GM20000 (cell line): ENCODE measurements around the gene RBCK1.
"Not testable (repeated sequence)": the region's sequence is repeated elsewhere in the genome, so short reads cannot be mapped to it uniquely, and the experiment has no call there.

Source experiments
- DNase-seq: peaks from one replicate; pipeline ENCODE4 v3.0.0; 2012; ENCODE audit warnings: low spot score
- TF ChIP-seq, protein P1 (sequence below): IDR thresholded peaks from 2 replicates; pipeline ENCODE4 v1.5.1; 2012; ENCODE audit warnings: mild to moderate bottlenecking, control low read depth; ENCODE audit errors: extremely low read depth, missing control alignments

The RBCK1 gene

GRCh38 chr20:380763-381580 is 27.1 kb upstream of the RBCK1 start:
- peak; percentile 78 for DNase-seq
- TF ChIP-seq, protein P1, sequence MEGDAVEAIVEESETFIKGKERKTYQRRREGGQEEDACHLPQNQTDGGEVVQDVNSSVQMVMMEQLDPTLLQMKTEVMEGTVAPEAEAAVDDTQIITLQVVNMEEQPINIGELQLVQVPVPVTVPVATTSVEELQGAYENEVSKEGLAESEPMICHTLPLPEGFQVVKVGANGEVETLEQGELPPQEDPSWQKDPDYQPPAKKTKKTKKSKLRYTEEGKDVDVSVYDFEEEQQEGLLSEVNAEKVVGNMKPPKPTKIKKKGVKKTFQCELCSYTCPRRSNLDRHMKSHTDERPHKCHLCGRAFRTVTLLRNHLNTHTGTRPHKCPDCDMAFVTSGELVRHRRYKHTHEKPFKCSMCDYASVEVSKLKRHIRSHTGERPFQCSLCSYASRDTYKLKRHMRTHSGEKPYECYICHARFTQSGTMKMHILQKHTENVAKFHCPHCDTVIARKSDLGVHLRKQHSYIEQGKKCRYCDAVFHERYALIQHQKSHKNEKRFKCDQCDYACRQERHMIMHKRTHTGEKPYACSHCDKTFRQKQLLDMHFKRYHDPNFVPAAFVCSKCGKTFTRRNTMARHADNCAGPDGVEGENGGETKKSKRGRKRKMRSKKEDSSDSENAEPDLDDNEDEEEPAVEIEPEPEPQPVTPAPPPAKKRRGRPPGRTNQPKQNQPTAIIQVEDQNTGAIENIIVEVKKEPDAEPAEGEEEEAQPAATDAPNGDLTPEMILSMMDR: peak; percentile 9

GRCh38 chr20:381581-382290 is 26.4 kb upstream of the RBCK1 start:
- TF ChIP-seq, protein P1: no peak
- peak; percentile 93 for DNase-seq

- DNase-seq: no peak
- TF ChIP-seq, protein P1: no peak
These were observed 25.6 kb upstream of the RBCK1 start for GRCh38 chr20:382291-383115.

GRCh38 chr20:383889-384288 is 24.2 kb upstream of the RBCK1 start:
- TF ChIP-seq, protein P1: no peak
- no peak for DNase-seq

- TF ChIP-seq, protein P1: no peak
- no peak for DNase-seq
These were observed 23.4 kb upstream of the RBCK1 start for GRCh38 chr20:384723-385122.

- TF ChIP-seq, protein P1: no peak
- DNase-seq: no peak
These were observed 22.7 kb upstream of the RBCK1 start for GRCh38 chr20:385448-385847.

GRCh38 chr20:386634-387033 is 21.5 kb upstream of the RBCK1 start:
- DNase-seq: not testable (repeated sequence)
